ENCODE data around the gene CHMP2A.
A peak's percentile ranks its signal among the peaks of the same experiment; 100 is the strongest.

CHMP2A gene

DNA sequence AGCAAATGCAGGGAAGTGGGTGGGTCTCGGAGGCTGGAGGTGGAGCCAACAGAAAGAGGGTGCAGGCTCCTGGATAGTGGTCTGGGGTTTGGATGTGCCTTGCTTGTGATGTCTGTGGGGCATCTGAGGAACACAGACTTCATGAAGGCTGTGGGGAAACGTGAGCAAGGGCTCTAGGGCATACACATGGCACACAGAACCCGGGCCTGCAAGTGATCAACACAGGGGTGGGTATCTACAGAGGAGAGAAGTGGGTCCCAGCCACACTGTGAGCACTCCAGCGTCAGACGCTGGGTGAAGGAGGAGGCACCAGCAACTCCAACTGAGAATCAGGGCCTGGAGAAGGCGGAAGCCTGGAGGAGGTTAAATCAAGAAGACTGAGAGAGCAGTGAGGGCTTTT lies 8.9 kb upstream of the CHMP2A start:
- in situ Hi-C loops (cut with HindIII; ENCODE audit: low pct_unique_long_range_greater_than_20kb, low sequenced_read_pairs), result no loop called here
- no peak for TF ChIP-seq JUND (IDR thresholded peaks at IDR 0.05; ENCODE audit: low read depth)
- DNase-seq (ENCODE audit: low read depth in 1 of 2, low spot score in 1 of 2), result no peak

DNA sequence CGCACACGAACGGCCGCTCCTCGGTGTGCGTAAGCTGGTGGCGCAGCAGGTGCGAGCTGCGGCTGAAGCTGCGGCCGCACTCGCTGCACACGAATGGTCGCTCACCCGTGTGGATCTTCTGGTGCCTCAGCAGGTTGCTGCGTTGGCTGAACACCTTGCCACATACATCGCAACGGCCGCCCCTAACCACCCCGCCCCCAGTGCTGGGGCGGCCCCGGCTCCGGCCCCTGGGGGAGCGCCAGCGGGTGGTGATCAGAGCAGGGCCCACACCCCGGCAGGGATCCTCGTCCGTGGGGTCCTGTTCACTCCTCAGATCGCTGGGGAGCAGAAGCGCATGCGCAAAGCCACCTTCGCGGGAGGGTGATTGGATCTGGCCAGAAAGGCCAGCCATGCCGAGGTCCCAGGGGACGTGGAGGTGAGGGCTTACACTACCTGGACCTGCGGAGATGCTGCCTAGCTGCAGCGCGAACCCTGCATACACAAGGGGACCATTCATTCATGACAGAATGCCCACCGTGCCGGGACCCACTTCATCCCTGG lies 8.2 kb upstream of the CHMP2A start:
- peak in 1 of 2 experiments; percentile 36 for DNase-seq (ENCODE audit: low read depth in 1 of 2, low spot score in 1 of 2)
- in situ Hi-C loops (cut with HindIII; ENCODE audit: low pct_unique_long_range_greater_than_20kb, low sequenced_read_pairs), result no loop called here
- no peak for TF ChIP-seq JUND (IDR thresholded peaks at IDR 0.05; ENCODE audit: low read depth)

GRCh38 chr19:58562122-58563033 lies 7.5 kb upstream of the CHMP2A start:
- no peak for TF ChIP-seq JUND (IDR thresholded peaks at IDR 0.05; ENCODE audit: low read depth)
- in situ Hi-C loops (cut with HindIII; ENCODE audit: low pct_unique_long_range_greater_than_20kb, low sequenced_read_pairs), result no loop called here
- DNase-seq (ENCODE audit: low read depth in 1 of 2, low spot score in 1 of 2), result peak in 1 of 2 experiments; percentile 24

- no peak for TF ChIP-seq JUND (IDR thresholded peaks at IDR 0.05; ENCODE audit: low read depth)
- DNase-seq (ENCODE audit: low read depth in 1 of 2, low spot score in 1 of 2), result no peak
- in situ Hi-C loops (cut with HindIII; ENCODE audit: low pct_unique_long_range_greater_than_20kb, low sequenced_read_pairs), result no loop called here
Observed at GRCh38 chr19:58561373-58562121, 6.6 kb upstream of the CHMP2A start.

DNA sequence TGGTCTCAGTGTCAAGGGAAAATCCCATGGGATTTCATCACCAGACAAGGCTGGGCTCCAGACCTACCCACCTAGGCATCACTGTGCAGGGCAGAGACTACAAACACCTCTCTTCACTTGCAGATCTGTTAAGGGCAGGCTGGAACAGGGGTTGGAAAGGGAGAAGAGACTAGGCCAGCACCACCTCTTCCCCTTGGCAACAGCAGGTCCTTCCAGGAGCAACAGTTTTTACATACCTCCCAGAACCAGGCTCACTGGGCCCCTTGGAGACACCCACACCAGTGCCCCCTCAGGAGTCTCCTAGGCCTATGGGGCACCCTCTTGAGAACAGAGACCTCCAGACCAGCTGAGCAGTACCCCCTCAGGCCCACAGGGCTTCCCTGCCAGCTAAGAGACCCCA lies 6.0 kb upstream of the CHMP2A start:
- TF ChIP-seq JUND (IDR thresholded peaks at IDR 0.05; ENCODE audit: low read depth), result no peak
- no peak for DNase-seq (ENCODE audit: low read depth in 1 of 2, low spot score in 1 of 2)
- in situ Hi-C loops (cut with HindIII; ENCODE audit: low pct_unique_long_range_greater_than_20kb, low sequenced_read_pairs), result no loop called here

DNA sequence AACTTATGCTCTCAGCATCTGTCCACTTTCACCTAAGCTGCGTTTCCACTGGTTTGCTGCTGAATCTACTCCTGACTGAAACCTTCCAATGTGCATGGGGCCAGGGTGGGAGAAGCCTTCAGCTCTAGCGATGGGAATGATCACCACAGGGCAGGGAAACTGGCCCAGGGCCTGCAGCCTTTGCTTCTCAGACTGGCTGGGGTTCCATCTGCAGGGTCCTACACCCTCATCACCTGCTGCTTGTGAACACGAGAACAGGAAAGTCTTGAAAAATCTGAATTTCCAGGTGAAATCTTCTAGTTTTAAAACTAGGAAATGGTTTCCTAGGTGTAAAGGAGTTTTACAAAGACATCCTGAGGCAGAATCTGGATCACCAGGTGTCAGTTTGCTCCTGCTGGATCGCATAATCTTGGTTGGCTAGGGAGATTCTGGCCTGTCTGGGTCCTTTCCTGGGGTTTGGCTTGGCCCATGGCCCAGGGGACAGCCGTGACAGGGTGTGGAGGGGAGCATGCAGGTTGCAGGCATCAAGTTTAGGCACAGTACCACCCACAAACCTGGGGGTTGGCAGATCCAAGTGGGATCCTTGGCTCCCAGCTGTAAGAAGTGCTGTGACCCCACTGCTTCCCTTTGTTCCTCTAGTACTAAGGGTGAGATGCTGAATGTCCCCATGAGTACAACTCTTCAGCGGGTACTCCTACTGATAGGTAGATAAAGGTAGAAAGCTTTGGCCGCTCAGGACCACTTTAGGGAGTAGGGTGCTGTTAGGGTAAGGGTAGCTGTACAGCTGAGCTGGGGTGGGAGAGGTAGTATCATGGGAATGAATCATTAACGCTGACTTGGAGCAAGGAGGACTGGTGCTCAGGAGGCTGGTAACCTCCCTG lies 5.3 kb upstream of the CHMP2A start:
- no peak for DNase-seq (ENCODE audit: low read depth in 1 of 2, low spot score in 1 of 2)
- TF ChIP-seq JUND (IDR thresholded peaks at IDR 0.05; ENCODE audit: low read depth), result no peak
- in situ Hi-C loops (cut with HindIII; ENCODE audit: low pct_unique_long_range_greater_than_20kb, low sequenced_read_pairs), result no loop called here

DNA sequence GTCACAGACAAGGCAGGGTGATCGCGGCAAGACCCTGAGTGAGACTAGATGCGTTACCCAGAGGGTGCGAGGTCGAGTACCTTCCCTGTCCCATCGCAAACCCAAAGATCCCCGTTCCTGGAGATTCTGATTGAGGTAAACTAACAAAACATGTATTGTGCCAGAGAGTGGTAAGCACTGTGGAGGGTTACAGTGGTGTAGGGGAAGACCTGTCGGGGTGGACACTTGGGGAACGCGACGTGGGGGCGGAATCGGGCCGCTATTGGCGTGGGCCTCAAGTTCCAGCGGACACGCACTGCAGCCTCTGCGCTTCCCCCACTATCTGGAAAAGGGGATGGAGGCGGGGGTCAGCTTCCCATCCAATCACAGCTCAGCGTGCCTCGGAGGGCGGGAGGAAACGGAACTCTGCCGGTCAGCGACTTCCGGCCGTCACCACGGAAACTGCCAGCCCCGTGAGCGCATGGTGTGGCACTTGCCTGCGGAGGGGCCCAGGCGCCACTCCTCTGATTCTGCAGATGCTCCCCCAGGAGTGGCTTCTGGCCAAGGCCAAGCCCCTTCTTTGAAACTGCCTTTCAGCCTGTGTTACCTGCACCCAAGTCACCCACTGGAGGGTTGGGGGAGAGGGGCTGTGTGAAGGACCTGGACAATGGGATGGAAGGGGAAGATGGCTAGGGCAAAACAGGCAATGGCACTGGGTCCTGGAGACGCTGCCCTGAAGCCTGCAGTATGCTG lies 4.5 kb upstream of the CHMP2A start:
- in situ Hi-C loops (cut with HindIII; ENCODE audit: low pct_unique_long_range_greater_than_20kb, low sequenced_read_pairs), result no loop called here
- peak; percentile 92 to 96 for DNase-seq (ENCODE audit: low read depth in 1 of 2, low spot score in 1 of 2)
- TF ChIP-seq JUND (IDR thresholded peaks at IDR 0.05; ENCODE audit: low read depth), result no peak

DNA sequence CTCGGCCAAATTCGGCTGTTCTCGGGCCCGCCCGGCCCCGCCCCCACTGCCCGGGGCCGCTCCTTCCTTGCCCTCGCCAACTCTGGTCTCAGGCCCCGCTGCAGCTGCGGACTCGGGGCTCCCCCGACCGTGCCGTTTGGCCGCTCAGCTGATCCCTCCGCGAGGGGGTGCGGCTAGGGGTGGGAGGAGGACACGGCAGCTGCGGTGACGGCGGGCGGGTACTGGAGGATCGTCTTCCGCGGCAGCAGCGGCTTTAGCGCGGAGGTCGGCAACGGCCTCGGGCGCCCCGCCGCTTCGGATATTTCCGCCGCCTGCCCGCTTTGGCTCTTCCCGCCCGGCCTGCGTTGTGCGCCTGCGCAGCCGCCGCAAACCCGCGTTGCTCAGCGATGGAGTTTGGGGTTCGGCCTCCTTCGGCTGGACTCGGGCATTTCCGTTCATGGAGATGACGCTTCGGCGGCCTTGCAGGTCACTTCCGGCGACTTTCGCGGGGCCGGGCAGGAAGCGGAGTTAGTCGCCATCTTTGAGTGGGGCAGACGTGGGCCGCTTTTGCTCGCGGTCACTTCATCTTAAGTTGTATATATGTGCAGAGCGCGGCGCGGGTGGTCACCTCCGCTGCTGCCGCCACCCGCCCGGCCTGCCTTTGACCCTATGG lies 3.8 kb upstream of the CHMP2A start:
- peak; percentile 89 to 97 for DNase-seq (ENCODE audit: low read depth in 1 of 2, low spot score in 1 of 2)
- no peak for TF ChIP-seq JUND (IDR thresholded peaks at IDR 0.05; ENCODE audit: low read depth)
- in situ Hi-C loops (cut with HindIII; ENCODE audit: low pct_unique_long_range_greater_than_20kb, low sequenced_read_pairs), result no loop called here

DNA sequence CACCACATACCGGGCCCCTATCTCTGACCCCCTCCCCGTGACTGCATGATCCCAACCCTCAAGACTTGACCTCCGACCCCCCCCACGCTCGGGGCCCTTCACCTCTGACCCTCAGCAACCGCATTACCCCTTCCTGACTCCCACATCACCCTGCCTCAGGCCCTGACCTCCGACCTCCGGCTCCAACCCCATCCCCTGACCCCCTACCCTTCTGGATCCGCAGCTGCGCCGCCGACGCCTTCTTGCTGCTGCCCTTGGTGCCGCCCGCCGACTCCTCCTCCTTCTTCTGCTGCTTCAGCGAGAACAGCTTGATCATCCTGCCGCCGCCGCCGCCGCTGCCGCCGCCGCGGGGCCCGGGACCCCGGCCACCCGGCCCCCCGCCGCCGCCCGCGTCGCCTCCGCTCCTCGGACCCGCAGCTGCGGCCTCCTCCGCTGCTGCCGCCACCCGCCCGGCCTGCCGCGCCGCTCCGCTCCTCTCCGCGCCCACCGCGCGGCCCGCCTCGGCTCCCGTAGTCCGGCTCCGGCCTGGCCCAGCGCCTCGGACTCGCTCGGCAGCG lies 3.2 kb upstream of the CHMP2A start, which contains the start of gene UBE2M:
Gene UBE2M, minus strand, starts transcription at position 546 of the 557 bp plus-strand sequence. Its CDS starts 230 bp downstream, at position 316.
- in situ Hi-C loops (cut with HindIII; ENCODE audit: low pct_unique_long_range_greater_than_20kb, low sequenced_read_pairs), result no loop called here
- TF ChIP-seq JUND (IDR thresholded peaks at IDR 0.05; ENCODE audit: low read depth), result no peak
- DNase-seq (ENCODE audit: low read depth in 1 of 2, low spot score in 1 of 2), result no peak

- no peak for TF ChIP-seq JUND (IDR thresholded peaks at IDR 0.05; ENCODE audit: low read depth)
- in situ Hi-C loops (cut with HindIII; ENCODE audit: low pct_unique_long_range_greater_than_20kb, low sequenced_read_pairs), result no loop called here
- no peak for DNase-seq (ENCODE audit: low read depth in 1 of 2, low spot score in 1 of 2)
Observed at GRCh38 chr19:58557221-58558065, 2.5 kb upstream of the CHMP2A start.
